ENCODE data around the gene SHTN1.

Gene SHTN1

DNA sequence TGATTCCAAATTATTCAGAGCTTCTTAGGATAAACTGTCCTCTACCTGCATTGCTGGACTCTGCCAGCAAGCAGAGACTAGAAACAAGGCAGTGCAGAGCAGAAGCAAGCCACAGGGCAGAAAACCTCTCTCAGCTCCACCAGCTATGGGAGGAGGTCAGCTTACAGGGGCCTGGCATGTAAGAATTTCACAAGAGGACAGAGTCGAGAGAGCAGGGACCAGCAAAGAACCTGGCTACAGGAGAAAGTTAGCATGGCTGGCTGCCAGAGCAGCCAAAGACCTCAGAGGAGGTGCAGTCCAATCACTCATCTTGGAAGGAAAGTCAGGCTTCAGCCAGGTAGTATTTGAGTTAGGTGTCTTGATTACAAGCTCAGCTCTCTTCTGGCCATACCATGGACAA lies 92.8 kb downstream of the SHTN1 start:
- no peak for DNase-seq

DNA sequence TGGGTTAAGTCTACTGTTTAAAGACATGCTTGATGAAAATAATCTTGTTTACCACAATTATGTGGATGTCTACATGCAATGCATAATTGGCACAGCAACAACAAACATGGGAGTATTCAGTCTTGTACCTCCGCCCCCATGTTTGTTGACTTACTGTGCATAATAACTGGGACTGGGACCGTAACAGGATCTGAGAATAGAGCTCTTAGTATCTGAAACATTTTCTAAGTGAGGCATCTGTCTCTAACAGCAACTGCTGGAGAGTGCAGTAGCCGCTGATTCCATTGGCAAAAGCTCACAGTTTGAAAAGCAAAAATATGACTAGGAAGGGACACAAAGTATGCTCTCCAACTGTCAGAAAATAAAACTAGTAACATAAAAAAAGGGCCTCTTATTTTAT lies 94.1 kb downstream of the SHTN1 start:
- no peak for DNase-seq

DNA sequence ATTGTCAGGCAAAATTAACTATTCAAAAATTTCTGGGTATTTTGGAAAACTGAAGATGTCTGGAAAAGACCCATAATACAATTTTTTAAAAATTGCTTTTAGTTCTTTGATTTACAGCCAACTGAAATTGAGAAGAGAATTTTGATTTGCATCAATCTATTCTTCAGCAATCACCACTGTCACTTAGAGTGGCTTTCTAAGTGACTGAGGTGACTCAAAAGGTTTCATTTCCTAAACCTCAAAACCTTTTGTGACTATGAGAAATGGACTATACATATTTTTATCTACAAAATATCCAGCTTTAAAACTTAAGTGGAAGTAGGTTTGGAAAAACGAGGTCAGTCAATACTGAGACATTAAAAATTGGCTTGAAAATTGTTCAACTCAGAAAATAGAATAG lies 95.7 kb downstream of the SHTN1 start:
- DNase-seq: no peak

DNA sequence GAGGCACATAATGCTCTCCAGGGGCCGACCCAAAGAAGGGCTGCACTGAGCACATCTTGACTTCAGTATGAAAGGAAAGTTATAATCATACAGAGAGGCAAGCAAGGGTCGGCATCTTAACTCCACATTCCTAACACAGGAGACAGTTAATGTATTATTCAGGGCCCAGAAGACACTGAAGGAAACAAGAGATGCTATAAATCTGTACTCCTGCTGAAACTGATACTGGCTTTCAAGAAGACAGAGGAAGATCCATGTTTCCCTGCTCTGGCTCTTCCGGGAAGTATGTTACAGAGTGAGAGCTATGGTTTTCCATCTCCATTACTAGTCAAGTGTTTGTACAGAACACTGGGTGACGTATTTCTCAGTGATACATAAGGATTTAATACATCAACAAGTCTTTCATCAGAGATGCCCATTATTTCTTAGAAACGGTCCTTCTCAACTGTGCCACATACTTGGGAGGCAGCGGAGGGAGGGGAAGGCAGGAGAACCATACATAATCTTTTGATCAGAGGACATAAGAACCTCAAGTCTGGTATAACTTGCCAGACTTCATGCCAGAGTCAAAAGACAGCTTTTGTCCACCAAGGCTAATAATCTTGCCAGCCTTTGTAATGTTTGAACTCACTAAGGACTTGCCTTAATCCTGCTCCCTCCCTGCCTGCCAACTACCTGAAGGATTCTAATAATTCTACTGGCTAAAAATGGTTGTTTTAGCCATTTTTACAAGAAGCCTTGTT lies 97.6 kb downstream of the SHTN1 start:
- no peak for DNase-seq

DNA sequence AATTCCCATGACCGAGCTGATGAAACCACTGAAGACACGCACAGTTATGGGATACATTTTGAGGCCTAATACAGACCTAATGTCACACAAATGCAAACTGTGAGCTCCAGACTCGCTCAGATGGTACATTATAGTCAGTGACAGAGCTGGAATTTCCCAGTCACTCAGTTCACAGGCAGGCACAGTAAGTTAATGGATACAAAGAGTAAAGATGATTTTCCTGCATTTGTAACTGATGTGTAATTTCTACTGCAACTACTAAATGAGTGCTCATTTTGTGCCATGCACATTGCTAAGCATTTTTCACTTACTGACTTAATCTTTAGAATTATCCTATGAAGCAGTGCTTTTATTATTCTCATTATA lies 99.2 kb downstream of the SHTN1 start:
- no peak for DNase-seq

DNA sequence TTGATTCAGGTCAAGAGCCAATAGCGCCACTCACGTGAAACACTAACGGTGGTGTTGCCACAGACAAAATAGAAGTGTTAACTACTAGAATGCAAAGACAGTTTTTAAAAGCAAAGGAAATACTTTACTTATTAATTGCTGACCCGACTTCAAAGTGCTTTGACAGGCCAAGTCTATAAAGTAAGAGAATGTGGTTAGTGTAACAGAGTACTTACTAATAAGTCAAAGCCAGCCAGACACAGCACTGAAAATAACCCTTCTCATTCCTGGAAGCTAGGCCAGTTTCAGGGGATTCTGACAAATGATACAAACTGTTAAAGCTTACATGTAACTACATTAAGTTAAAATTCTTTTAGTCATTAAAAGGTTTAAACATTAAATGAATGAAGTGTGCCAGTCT lies 105.4 kb downstream of the SHTN1 start:
- no peak for DNase-seq

DNA sequence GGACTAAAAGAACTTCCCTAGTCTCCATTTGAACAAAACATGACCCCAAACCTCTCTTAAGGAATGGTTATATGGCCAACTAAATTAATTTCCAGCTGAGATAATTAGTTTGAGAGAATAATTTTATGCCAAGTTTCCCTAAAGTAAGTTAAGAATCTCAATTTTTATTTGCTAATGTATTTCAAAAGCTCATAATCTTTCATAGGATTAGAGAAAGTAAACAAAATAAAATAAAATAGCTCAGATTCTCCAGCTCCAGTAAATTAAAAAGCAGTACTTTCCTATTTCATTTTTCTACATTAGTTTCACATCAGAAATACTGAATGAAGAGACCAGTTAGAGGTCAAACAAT lies 111.3 kb downstream of the SHTN1 start:
- no peak for DNase-seq

DNA sequence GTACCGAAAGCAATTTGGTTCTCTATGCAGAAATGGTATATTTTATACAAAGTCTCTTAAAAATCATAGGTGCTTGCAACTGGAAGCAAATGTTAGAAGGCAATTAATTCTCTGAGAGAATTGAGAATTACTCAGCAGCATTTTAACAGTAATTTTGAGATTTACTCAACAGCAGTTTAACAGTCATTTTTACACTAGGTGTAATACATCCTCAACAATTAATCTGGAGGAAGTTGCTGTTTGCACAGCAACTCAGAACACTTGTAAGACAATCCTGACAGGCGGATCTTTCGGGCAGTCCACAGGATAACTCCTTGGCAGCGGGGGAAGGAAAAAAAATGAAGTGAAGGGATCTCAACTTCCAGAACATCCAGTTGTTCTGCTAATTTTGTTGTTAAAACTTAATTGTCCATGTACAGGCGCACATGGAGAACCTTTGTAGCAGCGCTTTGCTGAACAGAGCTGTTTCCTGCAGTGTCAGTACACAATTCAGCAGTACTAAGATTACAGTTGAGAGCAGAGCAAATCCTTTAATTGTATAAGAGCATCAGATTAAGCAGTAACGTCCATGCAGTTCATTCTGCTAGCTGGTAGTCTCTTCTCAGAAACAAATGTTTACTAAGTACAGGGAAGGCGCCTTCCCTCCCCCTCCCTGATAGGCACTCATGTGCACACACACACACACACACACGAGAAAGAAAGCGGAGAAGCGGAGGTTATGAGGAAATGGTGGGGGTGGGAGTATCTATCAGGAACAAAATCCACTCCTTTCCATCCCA lies 111.9 kb downstream of the SHTN1 start:
- no peak for DNase-seq

DNA sequence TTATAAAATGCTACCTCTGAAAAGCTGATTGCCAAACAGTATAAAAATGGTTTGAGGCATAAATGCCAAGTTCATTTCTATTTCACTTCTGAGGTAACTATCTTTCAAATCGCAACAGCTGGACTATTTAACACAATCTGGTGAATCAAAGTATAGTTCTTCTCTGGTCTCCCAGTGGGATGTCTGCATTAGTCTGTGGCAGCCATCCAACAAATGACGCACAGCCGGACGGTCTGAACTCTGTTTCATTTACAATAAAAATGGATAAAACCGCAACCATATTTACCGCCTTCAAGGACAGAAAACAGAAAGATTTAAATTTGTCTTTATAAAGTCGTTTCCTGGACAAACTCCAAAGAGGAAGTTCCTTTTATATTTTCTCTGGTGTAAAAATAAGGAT lies 113.8 kb downstream of the SHTN1 start:
- DNase-seq: no peak

DNA sequence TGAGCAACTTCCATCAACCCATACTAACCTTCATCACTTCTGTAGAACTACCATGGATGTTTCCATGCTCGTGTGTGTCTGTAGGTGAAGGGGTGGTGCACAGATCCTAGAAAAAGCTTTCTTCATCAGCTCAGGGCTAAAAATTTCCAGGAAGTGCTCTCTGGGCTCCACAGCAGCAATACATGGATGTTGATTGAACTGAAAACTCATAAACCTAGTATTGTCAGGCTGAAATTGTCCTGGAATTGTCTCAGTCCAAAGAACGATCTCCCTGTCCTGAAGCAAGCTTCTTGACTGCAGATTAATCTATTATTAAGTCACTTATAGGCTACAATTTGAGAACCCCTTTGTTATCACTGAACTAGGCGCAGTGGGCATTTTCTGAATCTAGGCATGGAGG lies 115.9 kb downstream of the SHTN1 start:
- no peak for DNase-seq

DNA sequence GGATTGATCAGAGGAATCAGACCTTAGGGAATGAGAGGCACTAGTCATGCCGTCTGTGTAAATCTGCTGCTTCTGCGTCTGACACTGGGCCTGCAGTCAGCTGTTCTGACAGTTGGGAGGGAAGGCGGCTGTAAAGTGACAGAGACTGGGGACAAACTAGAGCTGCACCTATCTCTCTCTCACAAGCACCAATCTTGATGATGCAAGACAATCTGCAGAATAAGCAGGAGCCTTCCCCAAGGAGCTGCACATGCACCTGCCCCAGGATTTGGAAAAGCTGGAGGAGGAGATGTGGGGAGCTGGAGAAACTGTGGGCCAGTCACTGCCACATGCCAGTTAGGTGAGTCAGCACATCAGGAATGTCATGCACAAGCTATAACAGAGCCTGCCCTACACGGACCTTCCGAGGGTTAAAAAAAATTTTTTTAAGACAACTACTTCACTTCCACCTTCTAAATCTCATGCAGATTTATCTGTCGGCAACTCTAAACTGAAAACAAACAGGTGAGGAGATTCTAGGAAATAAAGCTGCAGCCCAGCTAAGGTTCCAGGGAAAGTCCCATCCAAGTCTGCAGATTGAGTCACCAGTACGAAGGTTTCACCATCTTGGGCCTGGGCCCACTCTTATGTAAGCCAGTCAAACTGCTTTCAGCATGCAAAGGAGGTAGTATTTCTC lies 116.5 kb downstream of the SHTN1 start:
- no peak for DNase-seq

DNA sequence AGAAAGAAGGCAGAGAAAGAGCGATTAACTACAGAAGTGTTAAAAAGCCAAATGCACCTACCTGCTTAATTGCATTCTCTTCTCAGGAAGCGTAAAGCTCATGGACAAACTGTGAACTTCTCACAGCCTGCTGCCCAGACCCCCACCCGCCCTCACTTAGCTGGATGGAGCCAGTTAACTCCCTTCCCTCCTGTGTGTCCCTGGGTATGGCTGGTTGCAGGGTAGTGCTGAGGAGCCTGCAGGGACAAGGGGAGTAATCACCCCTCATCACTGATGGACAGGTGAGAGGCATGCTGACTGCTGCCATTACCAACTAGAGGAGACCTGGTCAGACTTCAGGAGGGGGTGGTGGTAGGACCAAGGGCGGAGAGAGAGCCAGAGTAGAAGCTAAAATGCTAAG lies 118.2 kb downstream of the SHTN1 start:
- DNase-seq: no peak

DNA sequence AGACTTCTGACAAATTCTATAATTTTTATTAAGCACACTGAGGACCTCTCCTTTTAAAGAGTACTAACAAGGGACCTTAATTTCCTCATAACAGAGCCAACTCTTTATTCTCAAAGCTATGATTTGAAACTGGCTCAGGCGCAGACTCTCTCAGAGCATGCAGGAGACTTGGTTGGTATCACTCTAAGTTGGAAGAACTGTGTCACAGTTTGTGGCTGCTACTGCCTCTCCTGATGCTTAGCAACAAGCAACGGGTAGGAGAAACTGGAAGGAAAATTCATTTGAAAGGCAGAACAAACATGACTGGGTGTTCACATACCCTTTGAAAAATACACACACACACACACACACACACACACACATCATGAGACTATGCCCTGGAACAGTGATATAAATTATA lies 122.3 kb downstream of the SHTN1 start:
- no peak for DNase-seq

DNA sequence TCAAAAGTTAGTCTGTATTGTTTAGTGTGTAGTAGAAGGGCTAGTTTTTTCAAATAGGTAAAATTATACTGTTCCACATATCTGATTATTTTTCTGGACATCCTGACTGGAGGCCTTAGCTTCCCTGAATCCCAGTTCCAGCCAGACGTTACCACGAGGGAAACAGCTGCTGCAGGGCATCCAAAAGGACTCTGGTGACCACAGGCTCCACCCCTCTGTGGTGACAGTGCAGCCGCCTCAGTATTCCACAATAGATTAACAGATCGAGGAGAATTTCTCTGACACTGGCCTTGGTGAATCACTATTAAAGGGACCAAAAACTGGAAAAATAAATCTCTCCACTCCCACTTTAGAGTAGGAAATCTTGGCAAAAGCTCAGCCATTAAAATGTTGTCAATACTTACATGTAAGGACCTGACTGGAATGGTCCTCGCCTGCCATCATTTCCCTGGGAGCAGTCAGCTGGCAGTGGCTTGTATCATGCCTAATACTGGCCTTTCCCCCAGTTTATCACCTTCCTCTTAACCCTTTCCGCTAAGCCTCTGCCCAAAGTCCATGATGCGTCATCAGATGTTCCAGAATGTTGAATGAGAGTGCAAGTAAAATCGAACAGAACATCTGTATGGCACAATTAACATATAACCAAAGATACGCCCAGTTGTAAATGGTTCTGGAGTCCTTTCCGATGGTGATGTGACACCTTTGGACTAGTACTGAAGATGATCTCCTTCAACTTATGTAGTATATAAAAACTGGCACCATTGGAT lies 124.1 kb downstream of the SHTN1 start:
- DNase-seq: no peak

DNA sequence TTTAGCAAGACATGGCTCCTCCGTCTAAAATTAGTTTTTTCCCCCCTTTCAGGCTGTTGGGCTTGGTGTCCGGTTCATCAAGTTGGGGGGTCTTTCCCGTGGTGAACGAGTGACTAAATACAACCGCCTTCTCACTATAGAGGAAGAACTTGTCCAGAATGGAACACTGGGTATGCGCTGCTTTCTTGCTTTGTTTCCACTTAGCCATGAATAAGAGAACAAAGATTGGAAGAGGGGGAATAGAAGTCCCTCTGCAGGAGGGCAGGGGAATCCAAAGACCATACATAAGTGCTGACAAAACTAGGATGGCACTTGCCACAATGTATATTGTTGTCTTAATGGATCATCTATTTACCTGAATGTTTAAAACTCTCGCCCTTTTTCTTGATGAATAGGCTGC lies 125.2 kb downstream of the SHTN1 start:
- DNase-seq: no peak

DNA sequence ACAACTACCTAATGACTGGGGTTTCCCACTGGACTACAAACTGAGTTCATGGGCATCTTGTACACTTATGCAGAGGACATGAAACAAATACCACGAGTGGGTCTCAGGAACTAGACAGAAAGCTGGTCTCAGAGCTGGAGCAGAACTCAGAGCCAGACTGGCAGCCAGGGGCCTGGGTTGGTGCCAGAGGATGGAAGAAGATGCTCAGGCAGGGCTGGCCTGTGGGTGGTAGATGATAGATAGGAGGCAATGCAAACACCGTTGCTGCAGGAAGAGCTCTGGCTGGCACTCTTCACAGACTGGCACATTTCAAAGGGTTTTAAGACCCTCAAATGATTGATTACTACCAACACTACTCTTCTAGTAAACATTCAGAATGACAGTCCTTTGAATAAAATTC lies 126.9 kb downstream of the SHTN1 start:
- no peak for DNase-seq

DNA sequence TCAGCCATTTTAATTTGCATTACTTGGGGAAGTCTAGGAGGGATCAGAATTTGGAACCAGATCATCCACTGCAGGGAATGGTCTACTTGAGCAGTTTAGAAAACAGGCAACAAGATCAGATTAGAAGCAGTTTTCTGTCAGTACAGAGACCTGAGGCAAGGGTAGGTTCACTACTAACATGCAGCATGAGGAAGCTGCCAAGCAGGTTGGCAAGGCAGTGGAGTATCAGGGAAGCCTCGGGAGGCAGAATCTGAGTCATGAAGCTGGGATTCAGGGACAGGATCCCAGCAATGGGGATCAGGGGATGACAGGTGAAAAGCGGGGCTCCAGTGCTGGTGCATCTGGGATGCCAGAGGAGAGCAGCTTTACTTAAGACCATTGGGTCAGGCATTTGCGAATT lies 127.6 kb downstream of the SHTN1 start:
- no peak for DNase-seq

DNA sequence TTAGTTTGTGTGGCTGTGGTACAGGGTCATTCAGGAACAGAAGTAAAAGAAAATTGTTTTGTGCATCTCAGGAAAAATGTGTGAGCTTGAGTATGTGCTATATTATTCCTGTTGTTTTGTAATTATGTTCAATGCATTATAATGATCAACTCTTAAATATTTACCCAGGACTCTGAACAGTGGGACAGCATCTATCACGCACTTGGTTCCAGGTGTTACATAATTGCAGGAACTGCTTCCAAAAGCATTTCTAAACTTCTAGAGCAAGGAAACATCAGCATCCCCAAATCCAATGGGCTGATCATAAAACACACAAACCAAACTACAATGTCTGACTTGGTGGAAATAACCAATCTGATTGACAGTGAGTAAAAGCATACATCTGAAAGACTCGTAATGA lies 129.1 kb downstream of the SHTN1 start:
- DNase-seq: no peak

DNA sequence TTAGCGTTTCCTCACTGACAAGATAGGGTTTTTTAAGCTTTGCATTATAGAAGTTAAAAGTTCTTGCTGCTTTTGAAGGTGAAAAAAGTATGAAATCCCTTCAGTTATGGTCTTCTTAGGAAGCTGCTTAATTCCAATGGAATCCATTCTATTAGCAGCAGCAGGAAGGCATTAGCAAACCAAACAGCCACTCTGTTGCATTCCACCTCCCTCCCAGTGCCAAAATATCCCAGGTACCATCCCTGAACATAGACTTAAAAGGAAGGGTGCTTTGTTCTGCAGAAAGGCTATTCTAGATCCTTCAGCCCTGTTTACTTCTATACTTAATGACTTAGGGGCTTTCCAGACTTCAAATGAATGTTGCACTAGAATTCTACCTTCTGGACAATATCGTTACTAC lies 131.9 kb downstream of the SHTN1 start:
- no peak for DNase-seq

DNA sequence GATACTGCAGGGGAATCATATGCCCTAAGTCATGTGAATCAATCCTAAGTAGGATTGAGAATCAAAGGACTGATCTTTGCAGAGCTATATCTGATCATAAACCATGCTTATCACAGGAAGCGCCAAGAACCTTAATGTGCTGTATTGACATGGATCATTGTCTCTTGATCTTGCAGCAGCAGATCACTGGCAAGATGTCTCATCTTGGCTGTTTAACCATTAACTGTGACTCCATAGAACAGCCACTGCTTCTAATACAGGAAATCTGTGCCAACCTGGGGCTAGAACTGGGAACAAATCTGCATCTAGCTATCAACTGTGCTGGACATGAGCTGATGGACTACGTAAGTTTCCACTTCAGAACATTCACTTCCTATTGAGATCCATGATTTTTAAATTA lies 134.0 kb downstream of the SHTN1 start:
- DNase-seq: no peak

DNA sequence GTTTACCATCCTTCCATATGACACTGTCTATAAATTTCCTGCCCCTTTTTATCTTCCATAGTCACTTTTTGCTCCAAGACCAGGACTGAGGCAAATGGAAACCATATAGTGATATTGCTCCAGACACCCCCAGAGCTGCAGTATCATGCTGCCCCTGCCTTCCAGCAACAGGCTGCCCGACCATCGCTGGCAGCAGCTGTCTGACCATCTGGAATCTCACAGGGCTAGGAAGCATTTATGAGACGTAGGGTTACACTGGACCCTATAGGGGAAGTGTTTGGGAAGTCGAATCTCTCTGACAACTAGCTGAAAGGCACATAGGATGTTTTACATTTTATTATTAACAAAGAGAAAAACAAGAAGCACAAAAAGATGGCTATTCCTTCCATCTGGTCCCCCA lies 136.3 kb downstream of the SHTN1 start:
- DNase-seq: no peak

DNA sequence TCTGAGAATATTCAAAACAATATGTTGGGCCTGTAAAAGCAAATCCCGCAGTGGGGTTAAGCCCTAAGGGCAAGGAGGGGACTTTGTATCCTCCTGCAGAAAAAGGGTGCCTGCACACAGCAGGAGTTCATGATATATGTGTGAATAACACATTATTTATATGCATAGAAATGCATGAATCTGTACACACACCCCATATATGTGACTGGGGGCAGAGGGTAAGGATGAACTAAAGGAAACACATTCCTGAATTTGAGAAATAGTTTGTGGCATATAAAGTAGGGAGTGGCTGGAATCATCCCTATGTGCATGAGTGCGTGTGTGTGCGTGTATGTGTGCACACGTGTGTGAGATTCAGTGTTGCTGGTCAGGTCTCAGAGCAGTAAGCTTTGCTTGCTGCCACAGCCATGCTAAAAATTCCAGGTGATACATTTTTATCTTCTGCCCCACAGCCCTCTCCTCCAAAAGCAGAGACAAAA lies 136.8 kb downstream of the SHTN1 start:
- no peak for DNase-seq

DNA sequence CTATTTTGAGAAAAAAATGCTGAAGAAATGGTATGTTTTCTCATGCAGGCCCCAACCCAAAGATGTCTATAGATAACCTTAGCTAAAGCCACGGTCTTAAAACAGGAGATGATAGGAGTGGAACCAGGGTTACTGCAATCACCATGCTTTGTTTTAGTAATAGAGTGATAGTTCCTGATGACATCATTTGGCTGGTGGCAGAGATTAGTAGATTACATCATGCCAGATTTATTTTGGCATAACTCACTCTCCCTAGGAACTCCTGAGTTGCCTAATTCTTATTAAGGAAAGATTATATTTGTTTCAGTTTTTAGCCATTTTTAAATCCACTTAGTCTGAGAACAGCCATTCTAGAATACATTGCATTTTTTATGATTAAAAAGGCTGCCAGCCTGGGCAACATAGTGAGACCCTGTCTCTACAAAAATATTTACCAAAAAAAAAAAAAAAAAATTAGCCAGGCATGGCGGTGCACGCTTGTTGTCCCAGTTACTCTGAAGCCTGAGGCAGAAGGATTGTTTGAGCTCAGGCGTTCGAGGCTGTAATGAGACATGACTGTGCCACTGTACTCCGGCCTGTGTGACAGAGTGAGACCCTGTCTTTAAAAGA lies 137.9 kb downstream of the SHTN1 start:
- no peak for DNase-seq

Data from NCI-H1105 (cell line).